HEK293 (cell line): Measurements from ENCODE around the gene KIFBP.
"Not testable (repeated sequence)": the region's sequence is repeated elsewhere in the genome, so short reads cannot be mapped to it uniquely, and the experiment has no call there.

ENCODE experiments used
- CTCF ChIA-PET: fragments of 350-600 bp; formaldehyde crosslinking; extraction: SDS; loops from one replicate; lab custom pipeline; 2021; ENCODE audit warnings: antibody characterized with exemption; lab: Yijun Ruan, JAX
- POLR2A ChIA-PET: fragments of 300-600 bp; formaldehyde crosslinking; extraction: SDS; loops from one replicate; lab custom pipeline; 2020; ENCODE audit warnings: antibody characterized with exemption, inconsistent platforms; lab: Yijun Ruan, JAX
- H3K27ac ChIP-seq: fragments of 200-500 bp; sonication (Bioruptor generic); 2 replicates; pipeline ENCODE4 v1.5.1; 2014; ENCODE audit warnings: low read depth, low read length, control low read depth, inconsistent platforms; ENCODE audit errors: extremely low read depth
- H3K36me3 ChIP-seq, 2 experiments: fragments of 200-500 bp in 1 of 2; sonication (Bioruptor generic) in 1 of 2; 1 replicate in 1 of 2; 2 replicates in 1 of 2; pipeline ENCODE4 v1.5.1; 2014 to 2017; ENCODE audit warnings: inconsistent platforms in 2 of 2, low read length in 2 of 2; ENCODE audit not compliant: control insufficient read depth in 2 of 2, insufficient read depth in 1 of 2
- H3K4me1 ChIP-seq: fragments of 200-500 bp; sonication (Bioruptor generic); 2 replicates; pipeline ENCODE4 v1.5.1; 2014; ENCODE audit warnings: mild to moderate bottlenecking, low read length, inconsistent platforms; ENCODE audit not compliant: control insufficient read depth, insufficient read depth
- H3K4me3 ChIP-seq: 2 replicates; pipeline ENCODE4 v1.5.1; 2011; ENCODE audit warnings: low read depth, mild to moderate bottlenecking, control low read depth, low read length, moderate library complexity
- H3K9me3 ChIP-seq: fragments of 200-500 bp; sonication (Bioruptor generic); 2 replicates; pipeline ENCODE4 v1.5.1; 2014; ENCODE audit warnings: low read depth, low read length, inconsistent platforms; ENCODE audit not compliant: control insufficient read depth, insufficient read depth
- BCL11A ChIP-seq: fragments of 450-650 bp; formaldehyde crosslinking; IDR thresholded peaks from 2 replicates; pipeline ENCODE4 v1.5.1; 2016; ENCODE audit warnings: low read depth, missing biosample characterization, missing genetic modification characterization
- ZBTB1 ChIP-seq: fragments of 450-650 bp; formaldehyde crosslinking; IDR thresholded peaks from 2 replicates; pipeline ENCODE4 v1.5.1; 2016; ENCODE audit warnings: missing biosample characterization, missing genetic modification characterization
- ZFP3 ChIP-seq: fragments of 450-650 bp; formaldehyde crosslinking; IDR thresholded peaks from 2 replicates; pipeline ENCODE4 v1.5.1; 2016; ENCODE audit warnings: low read depth, missing biosample characterization, missing genetic modification characterization
- ZFP37 ChIP-seq: fragments of 450-650 bp; formaldehyde crosslinking; IDR thresholded peaks from 2 replicates; pipeline ENCODE4 v1.5.1; 2016; ENCODE audit warnings: missing biosample characterization, missing genetic modification characterization
- ZNF132 ChIP-seq: fragments of 450-650 bp; formaldehyde crosslinking; IDR thresholded peaks from 2 replicates; pipeline ENCODE4 v1.5.1; 2017; ENCODE audit warnings: missing biosample characterization, missing genetic modification characterization, borderline replicate concordance
- ZNF302 ChIP-seq: fragments of 450-650 bp; formaldehyde crosslinking; IDR thresholded peaks from 2 replicates; pipeline ENCODE4 v1.5.1; 2016; ENCODE audit warnings: missing biosample characterization, missing genetic modification characterization, low read depth
- ZNF324 ChIP-seq: fragments of 450-650 bp; formaldehyde crosslinking; IDR thresholded peaks from 2 replicates; pipeline ENCODE4 v1.5.1; 2016; ENCODE audit warnings: missing biosample characterization, missing genetic modification characterization
- ZNF335 ChIP-seq: fragments of 450-650 bp; formaldehyde crosslinking; conservative IDR thresholded peaks from 2 replicates; pipeline ENCODE4 v1.5.1; 2016; ENCODE audit warnings: missing biosample characterization, missing genetic modification characterization
- ZNF560 ChIP-seq: fragments of 450-650 bp; formaldehyde crosslinking; IDR thresholded peaks from 2 replicates; pipeline ENCODE4 v1.5.1; 2017; ENCODE audit warnings: missing biosample characterization, missing genetic modification characterization, borderline replicate concordance
- ZNF561 ChIP-seq: fragments of 450-650 bp; IDR thresholded peaks from 2 replicates; pipeline ENCODE4 v1.5.1; 2018; ENCODE audit warnings: missing biosample characterization, missing genetic modification characterization, borderline replicate concordance
- ZNF626 ChIP-seq: fragments of 450-650 bp; sonication (Bioruptor Pico); formaldehyde crosslinking; IDR thresholded peaks from 2 replicates; pipeline ENCODE4 v1.5.1; 2018; ENCODE audit warnings: missing biosample characterization, missing genetic modification characterization, inconsistent platforms
- ZNF701 ChIP-seq: fragments of 450-650 bp; formaldehyde crosslinking; IDR thresholded peaks from 2 replicates; pipeline ENCODE4 v1.5.1; 2016; ENCODE audit warnings: missing biosample characterization, missing genetic modification characterization
- ZNF707 ChIP-seq: fragments of 450-650 bp; formaldehyde crosslinking; IDR thresholded peaks from 2 replicates; pipeline ENCODE4 v1.5.1; 2016; ENCODE audit warnings: missing biosample characterization, missing genetic modification characterization
- ZNF76 ChIP-seq: fragments of 450-650 bp; formaldehyde crosslinking; IDR thresholded peaks from 2 replicates; pipeline ENCODE4; 2016; ENCODE audit warnings: low read depth, missing biosample characterization, missing genetic modification characterization, borderline replicate concordance
- ZNF791 ChIP-seq: fragments of 450-650 bp; formaldehyde crosslinking; IDR thresholded peaks from 2 replicates; pipeline ENCODE4 v1.5.1; 2016; ENCODE audit warnings: missing biosample characterization, missing genetic modification characterization
- TF ChIP-seq, protein P1 (sequence below): fragments of 450-650 bp; formaldehyde crosslinking; IDR thresholded peaks from 2 replicates; pipeline ENCODE4 v1.5.1; 2016; ENCODE audit warnings: missing biosample characterization, missing genetic modification characterization
- TF ChIP-seq, protein P2 (sequence below): fragments of 450-650 bp; formaldehyde crosslinking; conservative IDR thresholded peaks from 2 replicates; pipeline ENCODE4 v1.5.1; 2016; ENCODE audit warnings: low read depth, missing biosample characterization, missing genetic modification characterization
- TF ChIP-seq, protein P3 (sequence below): fragments of 450-650 bp; formaldehyde crosslinking; IDR thresholded peaks from 2 replicates; pipeline ENCODE4 v1.5.1; 2017; ENCODE audit warnings: missing biosample characterization, missing genetic modification characterization

KIFBP gene

DNA sequence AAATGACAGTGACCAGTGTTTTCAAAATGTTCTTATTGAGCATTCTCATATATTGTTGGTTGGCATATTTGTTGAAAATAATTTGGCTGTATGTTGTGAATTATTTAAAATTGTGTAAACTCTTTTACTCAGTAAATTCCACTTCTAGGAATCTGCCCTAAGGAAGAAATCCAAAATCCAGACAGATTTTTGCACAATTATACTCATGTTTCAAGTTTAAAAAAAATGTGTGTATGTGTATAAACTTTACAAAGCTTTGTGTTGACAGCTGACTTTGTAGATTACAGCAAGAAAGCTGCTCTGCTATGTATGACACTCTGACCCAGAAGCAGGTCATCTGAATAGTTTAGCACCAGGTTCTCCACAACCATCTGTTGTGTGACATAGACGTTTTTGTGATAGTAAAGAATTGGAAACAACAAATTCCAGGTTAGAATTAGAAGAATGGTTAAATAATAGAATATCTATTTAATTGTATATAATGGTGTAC is 21.6 kb downstream of the KIFBP start:
- ChIA-PET POLR2A (no interaction called here), CTCF (interaction anchor here (0.6 kb wide), 1 partner anchor 407 kb away, joined by 3 read pairs; no protein-coding TSS in a partner anchor)
- Histone ChIP-seq H3K27ac (no peak overlapping the region), H3K9me3 (no peaks in the 10 kb centered on the region), H3K4me3 (no peak overlapping the region), H3K36me3 (peaks cover 65 to 89% of the 10 kb centered on the region in 2 experiments), H3K4me1 (no peaks in the 10 kb centered on the region)
- TF ChIP-seq ZNF707 (tag by site-specific recombination) = no peak
- TF ChIP-seq ZNF76 (tag by site-specific recombination) = no peak
- TF ChIP-seq, protein P1, sequence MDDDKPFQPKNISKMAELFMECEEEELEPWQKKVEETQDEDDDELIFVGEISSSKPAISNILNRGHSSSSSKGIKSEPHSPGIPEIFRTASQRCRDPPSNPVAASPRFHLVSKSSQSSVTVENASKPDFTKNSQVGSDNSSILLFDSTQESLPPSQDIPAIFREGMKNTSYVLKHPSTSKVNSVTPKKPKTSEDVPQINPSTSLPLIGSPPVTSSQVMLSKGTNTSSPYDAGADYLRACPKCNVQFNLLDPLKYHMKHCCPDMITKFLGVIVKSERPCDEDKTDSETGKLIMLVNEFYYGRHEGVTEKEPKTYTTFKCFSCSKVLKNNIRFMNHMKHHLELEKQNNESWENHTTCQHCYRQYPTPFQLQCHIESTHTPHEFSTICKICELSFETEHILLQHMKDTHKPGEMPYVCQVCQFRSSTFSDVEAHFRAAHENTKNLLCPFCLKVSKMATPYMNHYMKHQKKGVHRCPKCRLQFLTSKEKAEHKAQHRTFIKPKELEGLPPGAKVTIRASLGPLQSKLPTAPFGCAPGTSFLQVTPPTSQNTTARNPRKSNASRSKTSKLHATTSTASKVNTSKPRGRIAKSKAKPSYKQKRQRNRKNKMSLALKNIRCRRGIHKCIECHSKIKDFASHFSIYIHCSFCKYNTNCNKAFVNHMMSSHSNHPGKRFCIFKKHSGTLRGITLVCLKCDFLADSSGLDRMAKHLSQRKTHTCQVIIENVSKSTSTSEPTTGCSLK (tag by site-specific recombination) = no peak
- no peak for TF ChIP-seq ZNF561 (tag by site-specific recombination)
- TF ChIP-seq, protein P2, sequence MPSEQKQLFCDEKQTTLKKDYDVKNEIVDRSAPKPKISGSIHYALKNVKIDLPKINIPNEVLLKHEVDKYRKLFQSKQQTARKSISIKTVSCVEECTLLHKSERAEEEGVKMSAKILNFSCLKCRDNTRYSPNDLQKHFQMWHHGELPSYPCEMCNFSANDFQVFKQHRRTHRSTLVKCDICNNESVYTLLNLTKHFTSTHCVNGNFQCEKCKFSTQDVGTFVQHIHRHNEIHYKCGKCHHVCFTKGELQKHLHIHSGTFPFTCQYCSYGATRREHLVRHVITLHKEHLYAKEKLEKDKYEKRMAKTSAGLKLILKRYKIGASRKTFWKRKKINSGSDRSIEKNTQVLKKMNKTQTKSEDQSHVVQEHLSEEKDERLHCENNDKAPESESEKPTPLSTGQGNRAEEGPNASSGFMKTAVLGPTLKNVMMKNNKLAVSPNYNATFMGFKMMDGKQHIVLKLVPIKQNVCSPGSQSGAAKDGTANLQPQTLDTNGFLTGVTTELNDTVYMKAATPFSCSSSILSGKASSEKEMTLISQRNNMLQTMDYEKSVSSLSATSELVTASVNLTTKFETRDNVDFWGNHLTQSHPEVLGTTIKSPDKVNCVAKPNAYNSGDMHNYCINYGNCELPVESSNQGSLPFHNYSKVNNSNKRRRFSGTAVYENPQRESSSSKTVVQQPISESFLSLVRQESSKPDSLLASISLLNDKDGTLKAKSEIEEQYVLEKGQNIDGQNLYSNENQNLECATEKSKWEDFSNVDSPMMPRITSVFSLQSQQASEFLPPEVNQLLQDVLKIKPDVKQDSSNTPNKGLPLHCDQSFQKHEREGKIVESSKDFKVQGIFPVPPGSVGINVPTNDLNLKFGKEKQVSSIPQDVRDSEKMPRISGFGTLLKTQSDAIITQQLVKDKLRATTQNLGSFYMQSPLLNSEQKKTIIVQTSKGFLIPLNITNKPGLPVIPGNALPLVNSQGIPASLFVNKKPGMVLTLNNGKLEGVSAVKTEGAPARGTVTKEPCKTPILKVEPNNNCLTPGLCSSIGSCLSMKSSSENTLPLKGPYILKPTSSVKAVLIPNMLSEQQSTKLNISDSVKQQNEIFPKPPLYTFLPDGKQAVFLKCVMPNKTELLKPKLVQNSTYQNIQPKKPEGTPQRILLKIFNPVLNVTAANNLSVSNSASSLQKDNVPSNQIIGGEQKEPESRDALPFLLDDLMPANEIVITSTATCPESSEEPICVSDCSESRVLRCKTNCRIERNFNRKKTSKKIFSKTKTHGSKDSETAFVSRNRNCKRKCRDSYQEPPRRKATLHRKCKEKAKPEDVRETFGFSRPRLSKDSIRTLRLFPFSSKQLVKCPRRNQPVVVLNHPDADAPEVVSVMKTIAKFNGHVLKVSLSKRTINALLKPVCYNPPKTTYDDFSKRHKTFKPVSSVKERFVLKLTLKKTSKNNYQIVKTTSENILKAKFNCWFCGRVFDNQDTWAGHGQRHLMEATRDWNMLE (tag by site-specific recombination) = no peak
- no peak for TF ChIP-seq ZNF626 (tag by site-specific recombination)
- TF ChIP-seq ZNF701 (tag by site-specific recombination) = no peak
- TF ChIP-seq ZNF560 (tag by site-specific recombination) = no peak
- TF ChIP-seq ZNF132 (tag by site-specific recombination) = no peak
- TF ChIP-seq ZNF302 = no peak
- TF ChIP-seq ZFP3 = no peak
- TF ChIP-seq ZNF324 (tag by site-specific recombination) = no peak
- no peak for TF ChIP-seq ZFP37 (tag by site-specific recombination)
- no peak for TF ChIP-seq BCL11A (tag by site-specific recombination)
- no peak for TF ChIP-seq ZNF791 (tag by site-specific recombination)
- TF ChIP-seq ZNF335 (tag by site-specific recombination) = no peak
- no peak for TF ChIP-seq ZBTB1 (tag by site-specific recombination)
- TF ChIP-seq, protein P3, sequence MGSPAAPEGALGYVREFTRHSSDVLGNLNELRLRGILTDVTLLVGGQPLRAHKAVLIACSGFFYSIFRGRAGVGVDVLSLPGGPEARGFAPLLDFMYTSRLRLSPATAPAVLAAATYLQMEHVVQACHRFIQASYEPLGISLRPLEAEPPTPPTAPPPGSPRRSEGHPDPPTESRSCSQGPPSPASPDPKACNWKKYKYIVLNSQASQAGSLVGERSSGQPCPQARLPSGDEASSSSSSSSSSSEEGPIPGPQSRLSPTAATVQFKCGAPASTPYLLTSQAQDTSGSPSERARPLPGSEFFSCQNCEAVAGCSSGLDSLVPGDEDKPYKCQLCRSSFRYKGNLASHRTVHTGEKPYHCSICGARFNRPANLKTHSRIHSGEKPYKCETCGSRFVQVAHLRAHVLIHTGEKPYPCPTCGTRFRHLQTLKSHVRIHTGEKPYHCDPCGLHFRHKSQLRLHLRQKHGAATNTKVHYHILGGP (tag by site-specific recombination) = no peak

DNA sequence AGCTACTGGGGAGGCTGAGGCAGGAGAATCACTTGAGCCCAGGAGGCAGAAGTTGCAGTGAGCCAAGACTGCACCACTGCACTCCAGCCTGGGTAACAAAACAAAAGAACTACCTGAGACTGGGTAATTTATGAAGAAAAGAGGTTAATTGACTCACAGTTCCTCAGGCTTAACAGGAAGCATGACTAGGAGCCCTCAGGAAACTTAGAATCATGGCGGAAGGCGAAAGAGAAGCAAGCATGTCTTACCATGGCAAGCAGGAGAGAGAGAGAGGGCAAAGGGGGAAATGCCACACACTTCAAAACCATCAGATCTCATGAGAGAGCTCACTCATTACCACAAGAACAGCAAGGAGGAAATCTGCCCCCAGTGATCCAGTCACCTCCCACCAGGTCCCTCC is 24.2 kb downstream of the KIFBP start:
- H3K4me3 ChIP-seq, POLR2A ChIA-PET, CTCF ChIA-PET, H3K9me3 ChIP-seq, H3K4me1 ChIP-seq, H3K27ac ChIP-seq: not testable (repeated sequence)
- H3K36me3 ChIP-seq = peaks cover 64 to 87% of the 10 kb centered on the region in 2 experiments
